ENCODE measurements around the gene NUBP2.
A peak's percentile ranks its signal among the peaks of the same experiment; 100 is the strongest.

The NUBP2 gene

GRCh38 chr16:1826691-1827573 lies 44.2 kb downstream of the NUBP2 start, which contains the start of the genes FAHD1 and HAGH:
Gene FAHD1, plus strand, starts transcription at chr16:1827206. Its CDS starts 33 bp downstream, at chr16:1827239.
Gene HAGH, minus strand, starts transcription at chr16:1826825. Its CDS starts 38 bp downstream, at chr16:1826787.
- DNase-seq (ENCODE audit: low read depth, low spot score): peak; percentile 84

GRCh38 chr16:1828645-1829410 lies 46.1 kb downstream of the NUBP2 start:
- no peak for DNase-seq (ENCODE audit: low read depth, low spot score)

- DNase-seq (ENCODE audit: low read depth, low spot score): no peak
Measured at GRCh38 chr16:1830213-1830612, 47.5 kb downstream of the NUBP2 start.

GRCh38 chr16:1831186-1832075 lies 48.7 kb downstream of the NUBP2 start:
- no peak for DNase-seq (ENCODE audit: low read depth, low spot score)

- no peak for DNase-seq (ENCODE audit: low read depth, low spot score)
Measured at GRCh38 chr16:1832838-1833454, 50.2 kb downstream of the NUBP2 start.

GRCh38 chr16:1834096-1834495 lies 51.3 kb downstream of the NUBP2 start:
- DNase-seq (ENCODE audit: low read depth, low spot score): no peak
